Fibroblast of skin of right biceps (primary cell): ENCODE data around the gene GNAS.
"Not testable (repeated sequence)": the region's sequence is repeated elsewhere in the genome, so short reads cannot be mapped to it uniquely, and the experiment has no call there.

Source experiments
- DNase-seq: peaks from one replicate; pipeline ENCODE4 v3.0.0-alpha.2; 2013

GNAS gene

GRCh38 chr20:58828804-58829203 lies 23.7 kb upstream of the GNAS start:
- not testable (repeated sequence) for DNase-seq

- no peak for DNase-seq
These were observed 23.0 kb upstream of the GNAS start for GRCh38 chr20:58829531-58829941.

GRCh38 chr20:58832457-58832856 lies 20.1 kb upstream of the GNAS start:
- no peak for DNase-seq

GRCh38 chr20:58833921-58834320 lies 18.6 kb upstream of the GNAS start:
- no peak for DNase-seq

DNA sequence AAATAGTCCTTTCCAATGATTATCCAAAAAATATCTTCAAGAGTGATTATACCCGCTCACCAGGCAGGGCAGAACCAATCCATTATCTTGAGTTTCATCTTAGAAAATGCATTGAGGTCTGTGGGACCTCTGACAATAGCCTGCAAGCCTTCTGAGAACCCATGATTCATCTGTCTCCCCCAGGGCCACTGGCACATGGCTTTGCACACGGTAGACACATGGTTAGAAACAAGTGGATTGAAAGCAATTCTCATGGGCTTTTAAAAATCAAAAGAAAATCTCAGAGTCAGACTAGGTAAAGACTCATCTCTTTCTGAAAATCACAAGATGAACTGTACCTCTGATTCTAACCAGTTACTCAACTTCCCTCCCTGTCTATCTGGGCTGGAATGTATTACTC lies 17.3 kb upstream of the GNAS start:
- DNase-seq: no peak

- no peak for DNase-seq
These were observed 15.8 kb upstream of the GNAS start for GRCh38 chr20:58836616-58837204.

DNA sequence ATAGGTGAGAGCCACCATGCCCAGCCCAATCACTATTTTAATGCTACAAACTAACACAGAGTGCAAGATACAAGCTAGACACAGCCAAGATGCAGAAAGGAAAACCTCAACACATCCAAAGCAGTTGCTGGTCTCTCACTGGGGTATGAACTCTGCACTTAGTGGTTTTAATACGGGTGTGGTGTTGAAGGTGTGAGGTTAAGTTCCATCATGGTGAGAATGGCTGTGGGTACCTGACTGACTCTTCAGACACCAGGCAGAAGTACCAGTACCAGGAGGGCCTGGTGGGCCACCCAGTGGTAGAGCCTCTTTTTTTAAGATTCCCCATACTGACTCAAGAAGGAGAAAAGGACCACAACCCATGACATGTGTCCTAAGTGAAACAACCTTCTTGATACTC lies 14.8 kb upstream of the GNAS start:
- DNase-seq: no peak

GRCh38 chr20:58838174-58838573 lies 14.3 kb upstream of the GNAS start:
- no peak for DNase-seq

DNA sequence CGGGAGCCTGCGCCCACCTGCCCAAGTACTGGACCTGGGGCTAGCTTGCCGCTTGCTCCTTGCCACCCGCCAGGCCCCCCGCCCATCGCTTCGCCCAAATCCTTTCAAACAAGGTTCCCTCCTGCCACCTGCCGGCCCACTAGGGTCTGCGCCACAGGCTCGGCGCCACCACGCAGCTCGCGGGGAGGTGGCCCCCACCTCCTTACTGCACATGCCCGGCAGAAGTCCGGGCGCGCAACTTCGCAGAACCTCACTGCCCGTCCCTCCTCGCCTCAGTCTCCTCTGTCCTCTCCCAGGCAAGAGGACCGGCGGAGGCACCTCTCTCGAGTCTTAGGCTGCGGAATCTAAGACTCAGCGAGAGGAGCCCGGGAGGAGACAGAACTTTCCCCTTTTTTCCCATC lies 13.0 kb upstream of the GNAS start:
- DNase-seq: peak; percentile 25

DNA sequence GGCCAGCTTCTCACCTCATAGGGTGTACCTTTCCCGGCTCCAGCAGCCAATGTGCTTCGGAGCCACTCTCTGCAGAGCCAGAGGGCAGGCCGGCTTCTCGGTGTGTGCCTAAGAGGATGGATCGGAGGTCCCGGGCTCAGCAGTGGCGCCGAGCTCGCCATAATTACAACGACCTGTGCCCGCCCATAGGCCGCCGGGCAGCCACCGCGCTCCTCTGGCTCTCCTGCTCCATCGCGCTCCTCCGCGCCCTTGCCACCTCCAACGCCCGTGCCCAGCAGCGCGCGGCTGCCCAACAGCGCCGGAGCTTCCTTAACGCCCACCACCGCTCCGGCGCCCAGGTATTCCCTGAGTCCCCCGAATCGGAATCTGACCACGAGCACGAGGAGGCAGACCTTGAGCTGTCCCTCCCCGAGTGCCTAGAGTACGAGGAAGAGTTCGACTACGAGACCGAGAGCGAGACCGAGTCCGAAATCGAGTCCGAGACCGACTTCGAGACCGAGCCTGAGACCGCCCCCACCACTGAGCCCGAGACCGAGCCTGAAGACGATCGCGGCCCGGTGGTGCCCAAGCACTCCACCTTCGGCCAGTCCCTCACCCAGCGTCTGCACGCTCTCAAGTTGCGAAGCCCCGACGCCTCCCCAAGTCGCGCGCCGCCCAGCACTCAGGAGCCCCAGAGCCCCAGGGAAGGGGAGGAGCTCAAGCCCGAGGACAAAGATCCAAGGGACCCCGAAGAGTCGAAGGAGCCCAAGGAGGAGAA lies 12.3 kb upstream of the GNAS start:
- DNase-seq: no peak

GRCh38 chr20:58840816-58841538 lies 11.5 kb upstream of the GNAS start:
- DNase-seq: no peak

GRCh38 chr20:58841539-58842264 lies 10.8 kb upstream of the GNAS start:
- no peak for DNase-seq

- DNase-seq: no peak
These were observed 10.2 kb upstream of the GNAS start for GRCh38 chr20:58842276-58842675.

GRCh38 chr20:58843128-58843556 lies 9.4 kb upstream of the GNAS start:
- DNase-seq: no peak

- DNase-seq: no peak
These were observed 6.8 kb upstream of the GNAS start for GRCh38 chr20:58845706-58846105.

- DNase-seq: no peak
These were observed 5.1 kb upstream of the GNAS start for GRCh38 chr20:58847463-58847862.

DNA sequence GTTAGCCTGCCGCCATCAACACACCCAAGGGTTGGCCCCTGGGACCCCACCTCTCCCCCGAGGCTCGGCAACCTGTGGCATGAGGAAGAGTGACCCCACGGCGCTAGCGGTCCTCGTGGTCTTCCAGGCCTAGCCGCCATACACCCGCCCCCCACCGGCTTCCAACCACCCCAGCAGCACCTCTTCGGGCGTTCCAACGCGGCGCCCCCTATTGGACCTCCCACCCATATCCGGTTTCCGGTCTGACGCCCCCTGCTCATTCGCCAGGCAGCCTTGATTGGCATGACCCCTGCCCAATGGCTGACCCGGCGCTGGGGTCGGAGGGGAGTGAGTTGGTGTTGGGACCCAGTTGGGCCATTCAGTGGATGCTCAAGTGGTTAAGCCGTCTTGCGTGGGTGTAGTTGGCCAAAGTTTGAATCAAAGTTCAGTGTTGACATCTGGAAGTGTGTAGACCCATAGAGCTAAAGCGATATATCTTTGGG lies 1.8 kb upstream of the GNAS start, which contains the start of gene GNAS-AS1:
GNAS-AS1 (minus strand) TSS at position 210 of the 482 bp plus-strand sequence.
- peak; percentile 95 for DNase-seq

- no peak for DNase-seq
These were observed 1.1 kb upstream of the GNAS start for GRCh38 chr20:58851221-58851968.

GRCh38 chr20:58851969-58852458 lies 502 bp upstream of the GNAS start:
- DNase-seq: no peak

DNA sequence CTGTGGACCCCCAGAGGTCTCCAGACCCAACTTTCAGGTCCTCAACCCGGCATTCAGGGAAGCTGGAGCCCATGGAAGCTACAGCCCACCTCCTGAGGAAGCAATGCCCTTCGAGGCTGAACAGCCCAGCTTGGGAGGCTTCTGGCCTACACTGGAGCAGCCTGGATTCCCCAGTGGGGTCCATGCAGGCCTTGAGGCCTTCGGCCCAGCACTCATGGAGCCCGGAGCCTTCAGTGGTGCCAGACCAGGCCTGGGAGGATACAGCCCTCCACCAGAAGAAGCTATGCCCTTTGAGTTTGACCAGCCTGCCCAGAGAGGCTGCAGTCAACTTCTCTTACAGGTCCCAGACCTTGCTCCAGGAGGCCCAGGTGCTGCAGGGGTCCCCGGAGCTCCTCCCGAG lies 950 bp downstream of the GNAS start:
- DNase-seq: no peak

DNA sequence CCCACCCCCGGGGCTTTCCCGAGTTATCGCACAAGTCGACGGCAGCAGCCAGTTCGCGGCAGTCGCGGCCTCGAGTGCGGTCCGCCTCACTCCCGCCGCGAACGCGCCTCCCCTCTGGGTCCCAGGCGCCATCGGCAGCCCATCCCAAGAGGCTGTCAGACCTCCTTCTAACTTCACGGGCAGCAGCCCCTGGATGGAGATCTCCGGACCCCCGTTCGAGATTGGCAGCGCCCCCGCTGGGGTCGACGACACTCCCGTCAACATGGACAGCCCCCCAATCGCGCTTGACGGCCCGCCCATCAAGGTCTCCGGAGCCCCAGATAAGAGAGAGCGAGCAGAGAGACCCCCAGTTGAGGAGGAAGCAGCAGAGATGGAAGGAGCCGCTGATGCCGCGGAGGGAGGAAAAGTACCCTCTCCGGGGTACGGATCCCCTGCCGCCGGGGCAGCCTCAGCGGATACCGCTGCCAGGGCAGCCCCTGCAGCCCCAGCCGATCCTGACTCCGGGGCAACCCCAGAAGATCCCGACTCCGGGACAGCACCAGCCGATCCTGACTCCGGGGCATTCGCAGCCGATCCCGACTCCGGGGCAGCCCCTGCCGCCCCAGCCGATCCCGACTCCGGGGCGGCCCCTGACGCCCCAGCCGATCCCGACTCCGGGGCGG lies 1.6 kb downstream of the GNAS start:
- DNase-seq: no peak
